ENCODE measurements around the gene USP22.

Gene USP22

DNA sequence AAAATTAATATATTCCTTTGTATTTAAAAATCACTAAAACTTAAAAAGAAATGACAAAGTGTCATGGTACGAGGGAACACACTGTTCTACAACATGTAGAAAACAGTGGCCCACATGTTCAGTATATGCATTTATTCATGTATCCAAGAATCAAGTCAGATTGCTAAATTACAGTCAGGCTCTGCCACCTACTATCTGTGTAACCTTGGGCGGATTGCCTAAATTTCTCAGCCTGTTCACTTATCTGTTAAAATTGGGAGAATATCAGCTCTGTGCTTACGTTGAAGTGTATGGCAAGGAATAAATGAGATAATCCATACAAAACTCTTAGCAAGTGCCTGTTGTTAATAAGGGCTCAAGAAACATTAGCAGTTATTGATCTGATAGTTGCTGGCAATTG is 3.4 kb upstream of the USP22 start:
- no peak for DNase-seq (ENCODE audit: low read depth)

DNA sequence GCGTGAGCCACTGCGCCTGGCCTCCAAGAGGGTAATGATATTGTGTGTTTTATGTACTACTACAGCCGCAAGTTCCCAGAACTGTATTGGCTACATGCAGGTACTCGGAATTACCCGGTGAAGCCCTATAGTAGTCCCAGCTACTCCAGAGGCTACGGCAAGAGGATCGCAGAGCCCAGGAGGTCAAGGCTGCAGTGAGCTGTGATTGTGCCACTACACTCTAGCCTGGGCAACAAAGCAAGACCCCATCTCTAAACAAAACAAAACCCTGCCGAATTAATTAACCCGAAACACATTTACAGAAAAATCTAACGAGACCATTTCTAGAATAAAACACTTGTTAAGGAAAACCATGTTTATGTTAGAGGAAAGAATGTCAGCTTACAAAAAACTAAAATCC is 2.2 kb upstream of the USP22 start:
- no peak for DNase-seq (ENCODE audit: low read depth)

GRCh38 chr17:21043296-21044232 is 753 bp upstream of the USP22 start:
- DNase-seq (ENCODE audit: low read depth): peak; percentile 82

- no peak for DNase-seq (ENCODE audit: low read depth)
Measured at GRCh38 chr17:21041741-21042457, 912 bp downstream of the USP22 start.

GRCh38 chr17:21039839-21040575 is 2.8 kb downstream of the USP22 start:
- no peak for DNase-seq (ENCODE audit: low read depth)

GRCh38 chr17:21037117-21037803 is 5.6 kb downstream of the USP22 start:
- no peak for DNase-seq (ENCODE audit: low read depth)

GRCh38 chr17:21036361-21036881 is 6.4 kb downstream of the USP22 start:
- DNase-seq (ENCODE audit: low read depth): no peak

DNA sequence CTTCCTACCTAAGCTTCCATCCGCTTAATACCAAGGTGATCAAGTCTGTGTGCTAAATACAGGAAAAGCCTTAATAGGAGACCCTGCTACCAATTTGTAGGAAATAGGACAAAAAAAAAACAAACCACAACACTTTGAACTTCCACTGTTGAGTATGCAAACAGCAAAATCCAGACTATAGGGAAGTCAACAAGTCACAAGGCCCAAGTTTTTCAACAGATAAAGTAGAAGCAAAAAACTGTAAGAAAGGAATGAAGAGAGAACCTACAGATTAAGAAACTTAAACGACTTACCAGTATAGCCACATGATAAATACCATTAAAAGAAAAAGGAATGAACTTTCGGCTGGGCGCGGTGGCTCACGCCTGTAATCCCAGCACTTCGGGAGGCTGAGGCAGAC is 7.4 kb downstream of the USP22 start:
- DNase-seq (ENCODE audit: low read depth): no peak

DNA sequence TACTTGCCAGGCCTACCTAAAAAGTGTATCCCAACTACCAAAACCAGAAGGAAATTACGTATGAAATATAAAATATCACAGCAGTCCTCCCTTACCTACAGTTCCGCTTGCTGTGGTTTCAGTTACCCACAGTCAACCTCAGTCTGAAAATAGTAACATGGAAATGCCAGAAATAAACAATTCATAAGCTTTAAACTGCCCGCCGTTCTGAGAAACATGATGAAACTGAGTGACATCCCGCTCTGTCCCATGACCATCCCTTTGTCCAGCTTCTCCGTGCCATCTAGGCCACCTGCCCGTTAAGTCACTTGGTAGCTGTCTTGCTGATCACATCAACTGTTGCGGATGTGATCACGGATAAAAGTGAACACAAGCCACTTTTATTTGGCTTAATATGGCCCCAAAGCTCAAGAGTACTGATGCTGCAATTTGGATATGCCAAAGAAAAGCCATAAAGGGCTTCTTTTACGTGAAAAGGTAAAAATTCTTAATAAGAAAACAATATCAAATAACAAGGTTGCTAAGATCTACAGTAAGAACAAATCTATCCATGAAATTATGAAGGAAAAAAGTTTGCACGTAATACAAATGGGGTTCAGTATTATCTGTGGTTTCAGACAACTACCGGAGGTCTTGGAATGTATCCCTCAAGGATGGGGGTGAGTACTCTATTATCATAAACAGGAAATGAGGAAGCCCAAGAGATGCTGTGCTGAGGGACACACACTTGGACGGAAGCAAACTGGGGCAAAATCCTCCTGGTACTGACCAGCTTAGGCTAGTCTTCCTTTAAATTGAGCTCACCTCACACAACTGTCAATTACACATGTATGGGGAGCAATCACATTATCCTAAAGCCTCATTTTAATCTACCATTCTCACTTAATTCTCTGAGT is 8.2 kb downstream of the USP22 start:
- no peak for DNase-seq (ENCODE audit: low read depth)

GRCh38 chr17:21033350-21033749 is 9.5 kb downstream of the USP22 start:
- no peak for DNase-seq (ENCODE audit: low read depth)

DNA sequence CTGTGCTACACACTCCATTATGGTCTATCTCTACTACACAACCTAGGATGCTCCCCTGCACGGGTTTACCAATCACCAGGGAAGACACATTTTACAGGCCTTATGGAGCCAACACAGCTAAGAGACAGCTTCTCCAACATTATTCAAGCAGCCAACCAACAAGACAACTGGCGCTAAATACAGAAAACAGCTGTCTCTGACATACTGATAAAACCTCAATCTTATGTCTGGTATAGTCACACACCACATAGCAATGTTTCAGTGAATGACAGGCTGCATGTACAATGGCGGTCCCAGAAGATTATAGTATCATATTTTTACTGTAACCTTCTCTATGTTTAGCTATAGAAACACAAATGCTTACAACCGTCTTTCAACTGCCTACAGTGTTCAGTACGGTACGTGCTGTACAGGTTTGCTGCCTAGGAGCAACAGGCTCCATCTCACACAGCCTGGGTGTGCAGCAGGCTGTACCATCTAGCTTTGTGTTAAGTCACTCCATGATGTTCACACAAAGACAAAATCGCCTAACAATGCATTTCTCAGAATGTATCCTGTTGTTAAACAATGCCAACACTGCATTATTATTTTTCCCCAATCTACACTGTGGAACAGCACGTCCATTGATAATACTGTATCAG is 10.9 kb downstream of the USP22 start:
- DNase-seq (ENCODE audit: low read depth): no peak

DNA sequence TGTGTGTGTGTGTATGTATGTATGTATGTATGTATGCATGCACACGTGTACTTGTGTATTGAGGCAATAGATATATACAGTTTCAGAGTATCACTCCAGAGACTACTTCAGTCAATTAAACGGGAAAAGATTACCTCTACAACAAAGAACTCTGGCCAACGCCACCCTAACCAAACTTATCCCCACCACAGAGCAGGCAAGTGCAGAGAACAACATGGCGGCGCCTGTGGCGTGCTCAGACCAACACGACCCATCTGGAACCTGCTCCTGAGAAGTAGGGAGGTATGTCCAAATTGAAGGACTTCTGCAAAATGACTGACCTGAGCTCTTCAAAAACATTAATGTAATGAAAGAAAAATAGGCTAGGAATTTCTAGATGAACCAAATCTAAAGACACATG is 12.4 kb downstream of the USP22 start:
- no peak for DNase-seq (ENCODE audit: low read depth)

GRCh38 chr17:21029515-21029914 is 13.3 kb downstream of the USP22 start:
- no peak for DNase-seq (ENCODE audit: low read depth)

- DNase-seq (ENCODE audit: low read depth): no peak
Measured at GRCh38 chr17:21029036-21029435, 13.8 kb downstream of the USP22 start.

DNA sequence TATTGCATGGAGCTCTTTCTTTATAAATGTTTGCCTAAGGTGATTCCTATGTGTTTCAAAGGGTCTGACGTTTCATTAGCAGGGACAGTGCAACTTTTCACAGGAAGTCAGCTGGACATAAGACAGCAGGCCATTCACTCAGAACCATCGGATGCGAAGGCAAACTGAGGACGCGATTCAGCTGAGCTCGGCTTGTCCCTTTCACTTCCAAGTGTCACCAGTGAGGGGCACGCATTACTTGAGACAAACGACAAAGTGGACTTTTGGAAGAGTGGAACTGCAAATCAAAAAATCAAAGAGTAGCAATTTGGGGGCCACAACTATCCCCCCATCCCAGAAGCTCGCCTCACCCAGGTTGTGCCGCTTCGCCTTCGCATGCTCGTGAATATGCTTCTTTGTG is 14.6 kb downstream of the USP22 start:
- no peak for DNase-seq (ENCODE audit: low read depth)

GRCh38 chr17:21027031-21027430 is 15.8 kb downstream of the USP22 start:
- DNase-seq (ENCODE audit: low read depth): no peak

DNA sequence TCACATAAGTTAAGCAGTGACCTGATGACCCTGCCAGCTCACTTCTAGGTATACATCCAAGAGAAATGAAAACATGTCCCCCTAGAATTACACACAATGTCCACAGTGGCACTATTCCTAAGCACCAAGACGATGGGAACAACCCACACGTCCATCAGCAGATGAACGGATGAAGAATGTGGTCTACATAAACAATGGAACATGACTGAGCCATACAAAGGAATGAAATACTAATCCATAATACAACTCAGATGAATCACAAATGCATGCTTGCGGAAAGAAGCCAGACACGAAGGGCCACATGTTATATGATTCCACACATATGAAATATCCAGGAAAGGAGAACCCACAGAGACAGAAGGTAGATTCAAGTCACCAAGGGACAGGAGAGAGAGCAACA is 17.4 kb downstream of the USP22 start:
- no peak for DNase-seq (ENCODE audit: low read depth)

DNA sequence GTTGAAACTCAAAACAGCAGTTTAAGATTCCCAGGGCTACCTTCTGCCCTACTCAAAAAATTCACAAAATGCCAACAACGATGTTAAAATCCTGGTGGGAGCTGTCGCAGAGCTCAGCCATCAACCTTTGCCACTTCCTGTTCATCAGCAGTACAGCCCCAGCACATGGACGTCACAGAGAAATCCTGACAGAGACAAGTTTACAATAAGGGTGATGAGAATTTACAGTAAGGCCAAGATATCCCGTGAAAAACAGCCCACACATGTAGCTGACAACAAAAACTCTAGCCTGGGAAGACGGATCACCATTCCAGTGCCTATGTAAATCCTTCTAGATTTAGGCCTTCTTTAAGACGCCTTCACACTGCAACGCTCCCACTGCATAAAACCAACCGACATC is 18.8 kb downstream of the USP22 start:
- no peak for DNase-seq (ENCODE audit: low read depth)

GRCh38 chr17:21021208-21021803 is 21.5 kb downstream of the USP22 start:
- no peak for DNase-seq (ENCODE audit: low read depth)

GRCh38 chr17:21020622-21021021 is 22.2 kb downstream of the USP22 start:
- no peak for DNase-seq (ENCODE audit: low read depth)

Measured in HS-5 (cell line).